K562 (cell line): Measurements from ENCODE around the gene NUAK2. TPM values are rescaled to one million over a fixed set of nuclear protein-coding genes. Genes with fewer than 3 reads are reported as not detected.

Experiments
- CHCHD3 ChIP-seq: fragments of 250-450 bp; sonication (Bioruptor Pico); IDR thresholded peaks from 2 replicates; pipeline ENCODE4 v2.1.2; 2022; ENCODE audit warnings: mild to moderate bottlenecking
- JUNB ChIP-seq: fragments of 450-650 bp; formaldehyde crosslinking; conservative IDR thresholded peaks from 2 replicates; pipeline ENCODE4 v1.4.0; 2020; ENCODE audit warnings: mild to moderate bottlenecking
- REST ChIP-seq, 2 experiments: fragments of 450-650 bp; formaldehyde crosslinking in 1 of 2; IDR thresholded peaks; 2 replicates each; pipeline versions ENCODE4 v1.4.0 to v1.6.1; 2014 to 2020; ENCODE audit warnings: mild to moderate bottlenecking in 2 of 2, borderline replicate concordance in 1 of 2, low read depth in 1 of 2
- SMC3 ChIP-seq: conservative IDR thresholded peaks from 2 replicates; pipeline ENCODE4 v1.6.1; 2011; ENCODE audit warnings: low read depth, low read length, improper control_type of control experiment; ENCODE audit not compliant: insufficient read depth
- YY1 ChIP-seq, 3 experiments: IDR thresholded peaks; 2 replicates each; pipeline ENCODE4 v1.6.1; 2011; ENCODE audit warnings: low read length in 2 of 3, mild to moderate bottlenecking in 2 of 3, moderate library complexity in 2 of 3, borderline replicate concordance in 1 of 3, control low read depth in 1 of 3, low read depth in 1 of 3; ENCODE audit not compliant: insufficient read depth in 3 of 3, insufficient replicate concordance in 2 of 3, control insufficient read depth in 1 of 3, insufficient read length in 1 of 3; ENCODE audit errors: extremely low read depth in 1 of 3
- ZNF133 ChIP-seq: fragments of 250-450 bp; sonication (Bioruptor Pico); IDR thresholded peaks from 2 replicates; pipeline ENCODE4 v1.4.0; 2020; ENCODE audit warnings: mild to moderate bottlenecking
- ZNF24 ChIP-seq: fragments of 450-650 bp; IDR thresholded peaks from 2 replicates; pipeline ENCODE4 v1.6.1; 2016
- polyA plus RNA-seq, 8 experiments: library from polyadenylated mRNA; depleted of rRNA in 4 of 8; stranded (reverse) in 5 of 8; unstranded in 3 of 8; fragments of >200 nt; fragmentation: Nextera tagmentation in 2 of 8; fragmentation: Illumina TruSeq in 1 of 8; extraction: Ambion mirVana in 2 of 8; extraction: Trizol in 1 of 8; gene quantifications; 2 replicates each; pipeline versions ENCODE4 v1.2.1 to v1.2.3, GENCODE V29; 2011 to 2014; ENCODE audit warnings: inconsistent platforms in 1 of 8, missing spikeins in 1 of 8
- total RNA-seq, 7 experiments: library from RNA; depleted of rRNA in 6 of 7; stranded (reverse); fragments of >200 nt in 6 of 7; fragmentation: Illumina TruSeq in 2 of 7; extraction: Trizol in 2 of 7; gene quantifications; 2 replicates each; pipeline versions ENCODE4 v1.2.1 to v1.2.3, GENCODE V29; 2011 to 2021; ENCODE audit warnings: low replicate concordance in 1 of 7
- TF ChIP-seq, protein P1 (sequence below): fragments of 450-650 bp; formaldehyde crosslinking; IDR thresholded peaks from 2 replicates; pipeline ENCODE4 v1.4.0; 2020; ENCODE audit warnings: mild to moderate bottlenecking, moderate library complexity
- TF ChIP-seq, protein P2 (sequence below): fragments of 450-650 bp; IDR thresholded peaks from 2 replicates; pipeline ENCODE4 v1.6.1; 2016; ENCODE audit warnings: borderline replicate concordance

NUAK2 gene
- total and polyA plus RNA-seq, 9 of the 15 experiments (the other 6 are each of a cell fraction or from before 2014, with no cell fraction given): 0.04 to 0.44 (median 0.14) TPM

GRCh38 chr1:205354259-205355074 lies 32.9 kb upstream of the NUAK2 start (continued):
- TF ChIP-seq ZNF133 (CRISPR knock-in tag) (no peak), CHCHD3 (CRISPR knock-in tag) (no peak), REST (IDR thresholded peaks at IDR 0.05; ENCODE audit: borderline replicate concordance) (peak; percentile 59; the same call in 1 of the 2 replicates), REST (CRISPR knock-in tag; IDR thresholded peaks at IDR 0.05; ENCODE audit: low read depth) (no peak), SMC3 (peak; percentile 77), JUNB (no peak), ZNF24 (peak; percentile 58; the same call in 1 of the 2 replicates), YY1 (IDR thresholded peaks at IDR 0.05; ENCODE audit: borderline replicate concordance in 1 of 3, control insufficient read depth in 1 of 3, extremely low read depth in 1 of 3, insufficient read depth in 3 of 3, insufficient read length in 1 of 3, insufficient replicate concordance in 2 of 3, low read depth in 1 of 3, low read length in 2 of 3) (no peak)
- TF ChIP-seq, protein P1, sequence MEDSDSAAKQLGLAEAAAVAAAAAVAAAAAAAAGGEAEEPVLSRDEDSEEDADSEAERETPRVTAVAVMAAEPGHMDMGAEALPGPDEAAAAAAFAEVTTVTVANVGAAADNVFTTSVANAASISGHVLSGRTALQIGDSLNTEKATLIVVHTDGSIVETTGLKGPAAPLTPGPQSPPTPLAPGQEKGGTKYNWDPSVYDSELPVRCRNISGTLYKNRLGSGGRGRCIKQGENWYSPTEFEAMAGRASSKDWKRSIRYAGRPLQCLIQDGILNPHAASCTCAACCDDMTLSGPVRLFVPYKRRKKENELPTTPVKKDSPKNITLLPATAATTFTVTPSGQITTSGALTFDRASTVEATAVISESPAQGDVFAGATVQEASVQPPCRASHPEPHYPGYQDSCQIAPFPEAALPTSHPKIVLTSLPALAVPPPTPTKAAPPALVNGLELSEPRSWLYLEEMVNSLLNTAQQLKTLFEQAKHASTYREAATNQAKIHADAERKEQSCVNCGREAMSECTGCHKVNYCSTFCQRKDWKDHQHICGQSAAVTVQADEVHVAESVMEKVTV: 0 out of 2 replicates have a peak, but pooled peaks have one; percentile 33
- TF ChIP-seq, protein P2, sequence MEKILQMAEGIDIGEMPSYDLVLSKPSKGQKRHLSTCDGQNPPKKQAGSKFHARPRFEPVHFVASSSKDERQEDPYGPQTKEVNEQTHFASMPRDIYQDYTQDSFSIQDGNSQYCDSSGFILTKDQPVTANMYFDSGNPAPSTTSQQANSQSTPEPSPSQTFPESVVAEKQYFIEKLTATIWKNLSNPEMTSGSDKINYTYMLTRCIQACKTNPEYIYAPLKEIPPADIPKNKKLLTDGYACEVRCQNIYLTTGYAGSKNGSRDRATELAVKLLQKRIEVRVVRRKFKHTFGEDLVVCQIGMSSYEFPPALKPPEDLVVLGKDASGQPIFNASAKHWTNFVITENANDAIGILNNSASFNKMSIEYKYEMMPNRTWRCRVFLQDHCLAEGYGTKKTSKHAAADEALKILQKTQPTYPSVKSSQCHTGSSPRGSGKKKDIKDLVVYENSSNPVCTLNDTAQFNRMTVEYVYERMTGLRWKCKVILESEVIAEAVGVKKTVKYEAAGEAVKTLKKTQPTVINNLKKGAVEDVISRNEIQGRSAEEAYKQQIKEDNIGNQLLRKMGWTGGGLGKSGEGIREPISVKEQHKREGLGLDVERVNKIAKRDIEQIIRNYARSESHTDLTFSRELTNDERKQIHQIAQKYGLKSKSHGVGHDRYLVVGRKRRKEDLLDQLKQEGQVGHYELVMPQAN: no peak
